HG03066 (cell line): ENCODE data around the gene ZFAND3.
"Not testable (repeated sequence)": the region's sequence is repeated elsewhere in the genome, so short reads cannot be mapped to it uniquely, and the experiment has no call there.

ENCODE experiments used
- ATAC-seq: cut with Tn5 transposase; IDR thresholded peaks from one replicate; pipeline ENCODE4 v1.9.1; 2021; ENCODE audit warnings: low read depth; ENCODE audit not compliant: unreplicated experiment

Gene ZFAND3

DNA sequence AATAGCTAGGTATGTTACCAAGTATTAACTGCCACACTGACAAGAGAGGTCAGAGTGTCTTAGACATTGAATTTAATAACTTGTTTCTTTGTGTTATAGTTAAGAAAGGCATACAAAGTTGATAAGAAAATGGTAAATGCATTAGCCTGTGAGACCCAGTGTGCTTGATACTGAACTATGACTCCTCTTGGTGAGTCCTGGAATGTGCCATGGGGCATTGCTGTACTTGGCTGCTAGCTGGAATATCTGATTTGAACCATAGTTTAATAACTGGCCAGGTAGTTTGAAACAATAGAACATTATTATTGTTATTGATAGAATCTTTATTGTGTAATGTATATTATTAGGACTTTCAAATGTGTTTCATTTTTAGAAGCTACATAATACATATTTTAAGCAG is 70.0 kb downstream of the ZFAND3 start:
- ATAC-seq, result no peak

- ATAC-seq, result no peak
Measured at GRCh38 chr6:37891072-37891471, 71.5 kb downstream of the ZFAND3 start.

- ATAC-seq, result no peak
Measured at GRCh38 chr6:37893257-37893656, 73.7 kb downstream of the ZFAND3 start.

- not testable (repeated sequence) for ATAC-seq
Measured at GRCh38 chr6:37893734-37894133, 74.2 kb downstream of the ZFAND3 start.

DNA sequence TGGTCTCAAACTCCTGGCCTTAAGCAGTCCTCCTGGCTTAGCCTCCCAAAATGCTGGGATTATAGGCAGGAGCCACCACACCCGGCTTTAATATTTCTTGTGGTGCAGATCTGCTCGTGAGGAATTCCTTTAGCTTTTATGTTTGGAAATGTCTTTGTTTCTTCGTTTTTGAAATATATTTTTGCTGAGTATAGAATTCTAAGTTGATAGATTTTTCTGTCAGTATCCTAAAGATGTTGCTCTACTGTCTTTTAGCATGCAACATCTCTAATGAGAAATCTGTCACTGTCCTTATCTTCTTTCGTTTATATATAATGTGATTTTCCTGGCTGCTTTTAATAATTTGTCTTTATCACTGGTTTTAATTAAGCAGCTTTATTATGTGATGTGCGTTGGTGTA is 75.1 kb downstream of the ZFAND3 start:
- ATAC-seq, result no peak

- ATAC-seq, result no peak
Measured at GRCh38 chr6:37897321-37897720, 77.8 kb downstream of the ZFAND3 start.

GRCh38 chr6:37897818-37898515 is 78.4 kb downstream of the ZFAND3 start:
- ATAC-seq, result no peak

- ATAC-seq, result no peak
Measured at GRCh38 chr6:37903351-37904340, 84.1 kb downstream of the ZFAND3 start.

- ATAC-seq, result no peak
Measured at GRCh38 chr6:37904590-37904989, 85.1 kb downstream of the ZFAND3 start.

GRCh38 chr6:37906121-37906520 is 86.6 kb downstream of the ZFAND3 start:
- no peak for ATAC-seq

DNA sequence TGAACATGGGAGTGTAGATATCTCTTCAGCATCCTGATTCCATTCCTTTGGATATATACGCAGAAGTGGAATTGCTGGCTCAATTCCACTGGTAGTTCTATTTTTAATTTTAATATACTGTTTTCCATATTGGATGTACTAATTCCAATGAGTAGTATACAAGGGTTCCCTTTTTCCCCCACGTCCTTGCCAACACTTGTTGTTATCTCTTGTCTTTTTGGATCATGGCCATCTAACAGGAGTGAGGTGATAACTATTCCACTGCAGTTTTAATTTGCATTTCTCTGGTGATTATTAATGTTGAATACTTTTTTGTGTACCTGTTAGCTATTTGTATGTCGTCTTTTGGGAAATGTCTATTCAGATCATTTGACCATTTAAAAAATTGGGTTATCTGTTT is 91.5 kb downstream of the ZFAND3 start:
- no peak for ATAC-seq

GRCh38 chr6:37913210-37913609 is 93.7 kb downstream of the ZFAND3 start:
- no peak for ATAC-seq

- ATAC-seq, result no peak
Measured at GRCh38 chr6:37915463-37915862, 95.9 kb downstream of the ZFAND3 start.

- ATAC-seq, result no peak
Measured at GRCh38 chr6:37916149-37916548, 96.6 kb downstream of the ZFAND3 start.

DNA sequence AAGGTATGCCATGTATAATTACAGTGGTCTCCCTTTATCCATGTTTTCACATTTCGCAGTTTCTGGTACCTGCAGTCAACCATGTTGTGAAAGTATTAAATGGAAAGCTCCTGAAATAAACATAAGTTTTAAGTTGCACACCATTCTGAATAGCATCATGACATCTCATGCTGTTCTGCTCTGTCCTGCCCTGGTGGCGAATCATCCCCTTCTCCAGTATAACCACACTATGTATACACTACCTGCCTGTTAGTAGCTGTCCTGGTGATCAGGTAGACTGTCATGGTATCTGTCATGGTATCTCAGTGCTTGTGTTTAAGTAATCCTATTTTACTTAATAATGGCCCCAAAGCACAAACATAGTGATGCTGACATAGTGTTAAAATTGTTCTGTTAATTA is 97.1 kb downstream of the ZFAND3 start:
- ATAC-seq, result no peak

DNA sequence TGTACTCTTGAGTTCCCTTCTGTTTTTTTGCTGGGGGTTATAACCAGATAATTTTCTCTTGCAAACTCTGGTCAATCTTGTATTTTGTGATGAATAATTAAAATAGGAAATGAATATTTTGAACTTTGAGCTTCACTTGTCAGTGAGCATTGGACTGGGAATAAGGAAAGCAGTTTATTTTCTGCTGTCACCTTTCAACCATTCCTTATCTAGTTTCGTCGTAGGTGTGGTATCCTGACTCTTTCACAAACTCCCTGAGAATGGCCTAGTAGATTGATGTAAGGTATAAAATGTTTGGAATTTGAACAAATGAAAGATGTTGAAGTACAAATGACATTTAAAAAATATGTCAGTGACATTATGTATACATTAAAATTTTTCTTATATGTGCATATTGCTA is 98.0 kb downstream of the ZFAND3 start:
- ATAC-seq, result no peak

DNA sequence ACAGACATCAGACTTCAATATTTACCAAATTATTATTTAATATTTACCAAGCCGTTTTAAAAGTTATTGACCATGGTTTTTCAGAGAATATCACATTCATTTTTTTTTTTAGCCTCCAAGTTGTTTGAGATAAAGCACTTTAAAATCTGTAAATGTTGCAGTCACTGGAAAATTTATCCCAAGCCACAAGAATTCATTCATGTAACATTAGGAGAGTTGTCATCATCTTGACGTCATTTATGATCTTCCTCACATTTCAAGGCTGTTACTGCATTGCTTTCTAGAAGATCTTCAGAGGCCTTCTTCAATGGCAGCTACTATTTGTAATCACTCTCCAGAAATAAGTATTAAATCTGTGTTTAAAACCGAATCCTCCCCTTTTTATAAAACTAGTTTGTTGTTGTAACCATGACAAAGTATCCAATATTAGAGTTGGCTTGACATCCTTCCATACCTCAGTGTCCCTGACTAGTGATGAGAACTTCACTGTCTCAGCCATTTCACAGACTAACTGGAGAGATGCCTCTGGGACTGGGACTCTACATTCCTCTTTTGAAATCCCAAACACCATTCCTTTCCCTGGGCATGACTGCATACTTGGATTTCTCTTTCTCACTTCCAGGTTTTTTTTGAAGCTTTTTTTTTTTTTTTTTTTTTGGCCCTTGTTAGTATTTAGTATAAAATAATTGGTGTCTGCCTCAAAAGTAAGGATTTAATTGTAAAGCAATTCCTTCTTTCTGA is 100.1 kb downstream of the ZFAND3 start:
- no peak for ATAC-seq

DNA sequence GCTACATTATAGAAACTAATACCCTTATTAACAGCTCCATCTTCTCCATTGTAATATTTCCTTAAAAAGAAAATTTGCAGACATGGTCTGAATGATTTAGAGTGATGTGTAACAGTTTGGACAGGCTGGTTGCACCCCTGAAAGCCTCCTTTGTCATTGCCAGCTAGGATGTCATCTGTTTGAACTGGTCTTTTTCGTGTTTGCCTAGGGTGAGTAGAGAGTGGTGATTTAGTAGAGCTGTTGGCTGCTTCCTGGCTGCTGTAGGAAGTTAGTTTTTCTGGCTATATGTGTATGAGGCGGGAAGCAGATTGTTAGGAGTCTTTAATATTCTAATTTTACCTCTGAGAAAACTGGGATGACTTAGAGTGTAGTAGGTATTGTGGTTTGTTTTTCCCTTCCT is 101.1 kb downstream of the ZFAND3 start:
- no peak for ATAC-seq

GRCh38 chr6:37922563-37922962 is 103.0 kb downstream of the ZFAND3 start:
- no peak for ATAC-seq

- ATAC-seq, result no peak
Measured at GRCh38 chr6:37923514-37923913, 104.0 kb downstream of the ZFAND3 start.

DNA sequence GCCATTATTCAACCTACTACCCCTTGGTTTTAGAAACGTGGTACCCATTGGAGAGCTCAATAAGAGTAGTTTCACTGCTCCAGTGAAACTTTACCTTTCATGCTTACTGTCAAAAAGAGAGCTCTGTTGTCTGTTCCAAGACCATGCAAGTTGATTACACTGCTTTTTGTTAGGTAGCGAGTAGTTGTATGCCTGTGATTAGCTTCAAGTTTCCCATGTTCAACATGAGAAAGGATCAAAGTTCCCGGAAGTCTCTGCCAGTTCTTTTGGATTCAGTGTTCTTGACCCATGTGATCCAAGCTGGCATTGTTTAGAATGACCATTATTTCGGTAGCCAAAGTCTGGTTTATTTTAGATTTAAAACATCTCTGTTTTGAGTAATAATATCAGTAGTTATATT is 107.1 kb downstream of the ZFAND3 start:
- no peak for ATAC-seq
